GM12872 (cell line): ENCODE data around the gene SUN1.

Source experiments
- CTCF ChIP-seq: IDR thresholded peaks from 3 replicates; pipeline ENCODE4 v1.5.1; 2011; ENCODE audit warnings: low read depth, mild to moderate bottlenecking, low read length, moderate library complexity; ENCODE audit not compliant: insufficient read depth

Gene SUN1

GRCh38 chr7:881441-882234 lies 49.4 kb downstream of the SUN1 start:
- no peak for TF ChIP-seq CTCF

DNA sequence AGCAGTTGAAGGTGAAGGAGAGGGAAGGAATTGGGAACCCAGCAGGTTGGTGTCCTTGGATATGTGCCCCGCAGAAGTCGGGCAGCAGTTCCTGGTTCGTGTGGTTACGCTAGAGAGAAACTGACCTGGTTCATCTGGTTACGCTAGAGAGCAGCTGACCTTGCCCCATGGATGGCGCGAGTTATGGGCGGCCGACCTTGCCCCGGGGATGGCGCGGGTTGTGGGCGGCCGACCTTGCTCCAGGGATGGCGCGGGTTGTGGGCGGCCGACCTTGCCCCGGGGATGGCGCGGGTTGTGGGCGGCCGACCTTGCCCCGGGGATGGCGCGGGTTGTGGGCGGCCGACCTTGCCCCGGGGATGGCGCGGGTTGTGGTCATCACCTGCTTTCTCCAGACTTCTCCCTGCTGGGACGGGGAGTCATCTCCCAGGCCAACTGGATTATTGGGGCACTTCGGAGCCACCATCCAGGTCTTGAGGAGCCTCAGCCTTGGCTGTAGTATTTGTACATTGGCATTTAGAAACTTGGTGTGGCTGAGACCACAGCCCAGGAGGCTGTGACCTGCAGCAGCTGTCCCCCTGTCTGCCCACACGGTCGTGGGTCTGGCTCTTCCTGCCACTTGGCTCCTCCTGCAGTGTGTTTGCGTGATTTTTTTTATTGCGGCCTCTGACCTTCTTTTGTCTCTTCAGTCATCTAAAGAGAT lies 50.2 kb downstream of the SUN1 start:
- TF ChIP-seq CTCF = no peak

DNA sequence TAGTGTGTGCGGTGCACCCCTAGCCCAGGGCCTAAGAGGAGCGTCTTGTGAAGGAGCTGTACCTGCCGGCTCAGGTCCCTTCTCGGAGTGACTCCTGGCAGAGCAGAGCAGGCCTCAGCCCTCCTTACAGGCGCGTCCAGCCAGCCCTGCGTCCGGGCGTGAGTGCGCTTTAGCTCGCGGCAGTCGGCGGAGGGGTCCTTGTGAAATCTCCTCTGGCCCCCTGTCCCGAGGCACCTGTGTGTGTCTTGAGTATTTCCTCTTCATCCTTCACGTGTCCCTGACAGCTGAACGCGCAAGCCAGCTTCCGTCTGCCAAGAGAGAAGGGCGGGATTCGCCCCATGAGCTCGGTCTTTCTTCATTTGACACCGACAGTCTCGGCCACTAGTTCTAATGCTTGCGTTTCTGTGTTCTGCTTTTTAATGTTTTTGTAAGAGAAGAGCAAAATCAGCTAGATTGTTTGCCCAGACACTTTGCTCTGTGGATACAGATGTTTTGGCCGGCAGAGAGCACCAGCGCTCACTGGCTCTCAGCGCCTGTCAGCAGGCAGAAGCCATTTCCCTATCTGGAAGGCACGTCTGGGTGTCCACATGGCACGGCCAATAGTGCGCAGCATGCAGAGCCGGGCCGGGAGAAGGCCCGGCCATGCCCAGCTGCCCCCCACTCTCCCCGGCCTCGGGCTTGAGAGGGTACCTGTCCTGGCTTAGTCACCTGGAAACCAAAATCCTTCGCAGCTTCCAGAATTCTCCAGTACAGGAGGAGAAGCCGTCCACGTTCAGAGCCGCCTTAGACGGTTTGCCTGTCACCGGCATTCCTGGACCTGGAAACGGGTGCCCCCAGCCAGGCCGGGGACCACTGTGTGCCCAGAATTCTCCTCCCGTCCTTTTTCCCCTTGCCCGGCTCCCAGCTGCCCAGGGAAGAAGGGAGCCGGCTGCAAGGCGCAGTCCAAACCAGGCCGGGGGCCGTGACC lies 51.1 kb downstream of the SUN1 start:
- TF ChIP-seq CTCF = no peak

- TF ChIP-seq CTCF = no peak
Observed at GRCh38 chr7:884191-885003, 52.1 kb downstream of the SUN1 start.

GRCh38 chr7:885261-885892 lies 53.1 kb downstream of the SUN1 start:
- no peak for TF ChIP-seq CTCF

DNA sequence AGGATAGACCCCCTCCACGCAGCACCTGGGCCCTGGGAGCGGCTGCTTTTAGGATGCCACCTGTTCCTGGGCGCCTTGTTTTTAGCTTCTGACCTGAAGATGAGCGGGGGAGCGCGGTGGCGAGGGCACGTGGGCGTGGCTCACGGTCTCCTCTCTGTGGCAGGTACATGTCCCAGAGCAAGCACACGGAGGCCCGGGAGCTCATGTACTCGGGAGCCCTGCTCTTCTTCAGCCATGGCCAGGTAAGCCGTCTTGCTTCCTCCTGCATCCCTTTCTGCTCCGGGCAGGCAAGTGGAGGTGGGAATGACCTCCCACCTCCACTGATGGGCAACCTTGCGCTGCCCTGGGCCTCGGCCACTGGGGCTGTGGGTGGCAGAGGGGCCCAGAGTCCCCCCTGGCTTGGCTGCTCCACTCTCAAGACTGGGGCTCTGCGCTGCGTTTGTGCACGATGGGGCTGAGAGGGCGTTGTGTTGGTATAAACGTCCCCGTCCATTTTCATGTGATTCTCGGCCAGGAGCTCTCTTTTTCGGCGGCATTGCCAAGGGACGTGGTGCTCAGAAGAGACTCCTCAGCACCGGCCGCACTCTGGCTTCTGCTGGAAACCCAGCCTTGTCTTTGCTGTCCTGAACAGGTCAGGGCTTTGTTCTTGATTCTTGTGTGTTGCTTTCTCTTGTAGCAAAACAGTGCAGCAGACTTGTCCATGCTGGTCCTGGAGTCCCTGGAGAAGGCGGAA lies 53.8 kb downstream of the SUN1 start:
- no peak for TF ChIP-seq CTCF
